SK-N-SH treated with all-trans-retinoic acid at 6 μM for 48 hours (cell line): ENCODE data around the gene BLTP1.
A peak's percentile ranks its signal among the peaks of the same experiment; 100 is the strongest.

Experiments
- ATAC-seq: fragments of 200-7000 bp; cut with Tn5 transposase; 3 replicates; pipeline ENCODE4 v1.9.1; 2020; ENCODE audit warnings: mild to moderate bottlenecking, moderate library complexity
- ARNTL ChIP-seq: fragments of 450-650 bp; formaldehyde crosslinking; IDR thresholded peaks from 2 replicates; pipeline ENCODE4 v1.5.0; 2020; ENCODE audit warnings: low read depth, mild to moderate bottlenecking, moderate library complexity, borderline replicate concordance
- ESRRG ChIP-seq: fragments of 250-450 bp; sonication (Bioruptor Pico); IDR thresholded peaks from 2 replicates; pipeline ENCODE4 v1.6.1; 2021; ENCODE audit warnings: mild to moderate bottlenecking
- GLIS3 ChIP-seq: fragments of 250-450 bp; sonication (Bioruptor Pico); IDR thresholded peaks from 2 replicates; pipeline ENCODE4 v1.5.0; 2020; ENCODE audit warnings: mild to moderate bottlenecking, moderate library complexity
- OSR1 ChIP-seq: fragments of 250-450 bp; sonication (Bioruptor Pico); IDR thresholded peaks from 2 replicates; pipeline ENCODE4 v1.8.0; 2022; ENCODE audit warnings: moderate library complexity, mild to moderate bottlenecking, inconsistent platforms
- PPARA ChIP-seq: fragments of 250-450 bp; sonication (Bioruptor Pico); IDR thresholded peaks from 2 replicates; pipeline ENCODE4 v1.5.0; 2020; ENCODE audit warnings: mild to moderate bottlenecking, borderline replicate concordance
- RARB ChIP-seq: fragments of 250-450 bp; sonication (Bioruptor Pico); IDR thresholded peaks from 2 replicates; pipeline ENCODE4 v1.8.0; 2021; ENCODE audit warnings: mild to moderate bottlenecking, moderate library complexity
- SNAI2 ChIP-seq: fragments of 250-450 bp; sonication (Bioruptor Pico); IDR thresholded peaks from 2 replicates; pipeline ENCODE4 v1.5.0; 2020; ENCODE audit warnings: mild to moderate bottlenecking, moderate library complexity
- TCF4 ChIP-seq: fragments of 250-450 bp; sonication (Bioruptor Pico); IDR thresholded peaks from 2 replicates; pipeline ENCODE4 v1.8.0; 2021; ENCODE audit warnings: mild to moderate bottlenecking, moderate library complexity, borderline replicate concordance
- TOX ChIP-seq: fragments of 250-450 bp; sonication (Bioruptor Pico); IDR thresholded peaks from 2 replicates; pipeline ENCODE4 v1.8.0; 2021; ENCODE audit warnings: mild to moderate bottlenecking, moderate library complexity, borderline replicate concordance
- TSHZ2 ChIP-seq: fragments of 250-450 bp; sonication (Bioruptor Pico); IDR thresholded peaks from 2 replicates; pipeline ENCODE4 v1.5.0; 2020; ENCODE audit warnings: mild to moderate bottlenecking, moderate library complexity
- ZC3H10 ChIP-seq: fragments of 250-450 bp; sonication (Bioruptor Pico); IDR thresholded peaks from 2 replicates; pipeline ENCODE4 v1.5.1; 2021; ENCODE audit warnings: mild to moderate bottlenecking, moderate library complexity
- ZFP3 ChIP-seq: fragments of 250-450 bp; sonication (Bioruptor Pico); IDR thresholded peaks from 2 replicates; pipeline ENCODE4 v1.5.0; 2020; ENCODE audit warnings: mild to moderate bottlenecking, moderate library complexity
- ZFP30 ChIP-seq: fragments of 450-650 bp; formaldehyde crosslinking; IDR thresholded peaks from 2 replicates; pipeline ENCODE4 v1.5.0; 2022; ENCODE audit warnings: mild to moderate bottlenecking, moderate library complexity
- ZNF565 ChIP-seq: fragments of 450-650 bp; formaldehyde crosslinking; conservative IDR thresholded peaks from 2 replicates; pipeline ENCODE4 v1.5.0; 2020; ENCODE audit warnings: low read depth, mild to moderate bottlenecking, moderate library complexity
- ZNF8 ChIP-seq: fragments of 450-650 bp; formaldehyde crosslinking; IDR thresholded peaks from 2 replicates; pipeline ENCODE4 v1.5.0; 2020; ENCODE audit warnings: mild to moderate bottlenecking, moderate library complexity
- TF ChIP-seq, protein P1 (sequence below): fragments of 250-450 bp; sonication (Bioruptor Pico); IDR thresholded peaks from 2 replicates; pipeline ENCODE4 v1.8.0; 2021; ENCODE audit warnings: low read depth, mild to moderate bottlenecking, moderate library complexity, borderline replicate concordance
- TF ChIP-seq, protein P2 (sequence below): fragments of 250-450 bp; sonication (Bioruptor Pico); IDR thresholded peaks from 2 replicates; pipeline ENCODE4 v1.8.0; 2020; ENCODE audit warnings: mild to moderate bottlenecking, moderate library complexity, borderline replicate concordance
- TF ChIP-seq, protein P3 (sequence below): fragments of 250-450 bp; sonication (Bioruptor Pico); IDR thresholded peaks from 2 replicates; pipeline ENCODE4 v1.5.1; 2020; ENCODE audit warnings: low read depth, mild to moderate bottlenecking, moderate library complexity

The BLTP1 gene

DNA sequence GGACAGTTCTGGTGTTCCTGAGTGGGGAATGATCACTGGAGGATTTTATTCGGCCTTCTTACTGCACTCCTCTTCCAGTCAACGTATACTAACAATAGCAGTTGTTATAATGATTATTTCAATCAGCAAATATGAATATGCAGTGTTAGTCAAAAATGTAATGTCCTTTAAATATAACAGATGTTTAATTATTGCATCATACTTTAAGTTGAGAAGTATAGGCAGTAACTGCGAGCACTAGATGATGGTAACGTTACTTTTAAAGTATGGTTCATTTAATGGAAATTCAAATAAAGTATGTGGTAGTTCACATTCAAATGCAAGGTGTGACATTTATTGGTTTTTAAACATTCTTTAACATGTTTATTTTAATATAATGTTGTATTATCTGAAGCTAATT is 5.5 kb upstream of the BLTP1 start (continued):
- TF ChIP-seq TSHZ2: no peak
- TF ChIP-seq RARB (CRISPR knock-in tag): no peak

DNA sequence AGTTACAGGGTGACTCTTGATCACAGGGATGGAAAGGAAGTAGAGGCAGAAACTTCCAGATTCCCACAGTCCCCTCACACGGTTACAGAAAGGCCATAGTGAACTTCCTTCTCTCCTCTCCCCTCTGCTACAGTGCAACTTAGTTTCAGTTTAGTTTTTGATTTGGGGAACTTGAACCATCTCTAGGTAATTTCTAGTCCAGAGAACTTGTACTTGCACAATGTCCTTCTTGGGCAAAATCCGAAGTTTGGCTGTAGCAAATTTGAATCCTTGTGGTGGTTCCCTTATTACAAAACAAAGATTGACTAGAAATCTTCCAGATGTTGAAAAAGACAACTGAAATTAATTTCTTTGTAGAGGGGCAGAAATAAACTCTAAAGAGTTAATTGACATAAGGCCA is 1.2 kb upstream of the BLTP1 start:
- TF ChIP-seq GLIS3 (CRISPR knock-in tag) (no peak), TCF4 (CRISPR knock-in tag) (no peak), ZNF565 (no peak), ARNTL (CRISPR knock-in tag) (no peak), TOX (CRISPR knock-in tag) (no peak), ESRRG (no peak), SNAI2 (CRISPR knock-in tag) (no peak), OSR1 (CRISPR knock-in tag) (no peak), ZFP30 (CRISPR knock-in tag) (no peak), ZNF8 (CRISPR knock-in tag) (no peak)
- TF ChIP-seq, protein P1, sequence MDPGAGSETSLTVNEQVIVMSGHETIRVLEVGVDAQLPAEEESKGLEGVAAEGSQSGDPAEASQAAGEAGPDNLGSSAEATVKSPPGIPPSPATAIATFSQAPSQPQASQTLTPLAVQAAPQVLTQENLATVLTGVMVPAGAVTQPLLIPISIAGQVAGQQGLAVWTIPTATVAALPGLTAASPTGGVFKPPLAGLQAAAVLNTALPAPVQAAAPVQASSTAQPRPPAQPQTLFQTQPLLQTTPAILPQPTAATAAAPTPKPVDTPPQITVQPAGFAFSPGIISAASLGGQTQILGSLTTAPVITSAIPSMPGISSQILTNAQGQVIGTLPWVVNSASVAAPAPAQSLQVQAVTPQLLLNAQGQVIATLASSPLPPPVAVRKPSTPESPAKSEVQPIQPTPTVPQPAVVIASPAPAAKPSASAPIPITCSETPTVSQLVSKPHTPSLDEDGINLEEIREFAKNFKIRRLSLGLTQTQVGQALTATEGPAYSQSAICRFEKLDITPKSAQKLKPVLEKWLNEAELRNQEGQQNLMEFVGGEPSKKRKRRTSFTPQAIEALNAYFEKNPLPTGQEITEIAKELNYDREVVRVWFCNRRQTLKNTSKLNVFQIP (CRISPR knock-in tag): no peak
- TF ChIP-seq, protein P2, sequence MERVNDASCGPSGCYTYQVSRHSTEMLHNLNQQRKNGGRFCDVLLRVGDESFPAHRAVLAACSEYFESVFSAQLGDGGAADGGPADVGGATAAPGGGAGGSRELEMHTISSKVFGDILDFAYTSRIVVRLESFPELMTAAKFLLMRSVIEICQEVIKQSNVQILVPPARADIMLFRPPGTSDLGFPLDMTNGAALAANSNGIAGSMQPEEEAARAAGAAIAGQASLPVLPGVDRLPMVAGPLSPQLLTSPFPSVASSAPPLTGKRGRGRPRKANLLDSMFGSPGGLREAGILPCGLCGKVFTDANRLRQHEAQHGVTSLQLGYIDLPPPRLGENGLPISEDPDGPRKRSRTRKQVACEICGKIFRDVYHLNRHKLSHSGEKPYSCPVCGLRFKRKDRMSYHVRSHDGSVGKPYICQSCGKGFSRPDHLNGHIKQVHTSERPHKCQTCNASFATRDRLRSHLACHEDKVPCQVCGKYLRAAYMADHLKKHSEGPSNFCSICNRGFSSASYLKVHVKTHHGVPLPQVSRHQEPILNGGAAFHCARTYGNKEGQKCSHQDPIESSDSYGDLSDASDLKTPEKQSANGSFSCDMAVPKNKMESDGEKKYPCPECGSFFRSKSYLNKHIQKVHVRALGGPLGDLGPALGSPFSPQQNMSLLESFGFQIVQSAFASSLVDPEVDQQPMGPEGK (CRISPR knock-in tag): no peak
- ATAC-seq: no peak

DNA sequence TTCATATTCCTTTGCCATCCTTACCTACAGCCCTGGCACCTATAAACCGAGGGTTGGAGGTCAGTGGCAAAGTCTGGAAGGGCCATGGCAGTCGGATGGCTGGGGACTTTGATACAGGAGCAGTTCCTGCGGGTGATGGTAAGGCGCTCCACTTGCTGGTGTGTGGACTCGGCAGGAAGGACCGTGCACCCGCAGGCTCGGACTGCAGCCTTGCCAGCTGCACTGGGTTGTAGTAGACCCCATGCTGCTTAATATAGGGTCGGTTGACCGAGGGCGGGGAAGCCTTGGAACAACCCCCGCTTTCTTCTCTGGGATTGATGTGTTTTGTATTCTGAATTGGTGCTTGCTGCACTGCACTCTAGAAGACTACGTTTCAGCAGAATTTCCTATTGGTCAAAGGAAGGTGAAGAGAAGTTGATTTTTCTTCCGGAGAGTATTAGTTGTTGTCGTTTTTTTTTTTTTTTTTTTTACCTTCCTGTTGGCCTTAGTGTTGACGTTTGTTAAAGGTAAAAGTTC is 638 bp downstream of the BLTP1 start:
- ATAC-seq: peak; percentile 77
- TF ChIP-seq ZFP30 (CRISPR knock-in tag) (no peak), PPARA (CRISPR knock-in tag) (no peak)

DNA sequence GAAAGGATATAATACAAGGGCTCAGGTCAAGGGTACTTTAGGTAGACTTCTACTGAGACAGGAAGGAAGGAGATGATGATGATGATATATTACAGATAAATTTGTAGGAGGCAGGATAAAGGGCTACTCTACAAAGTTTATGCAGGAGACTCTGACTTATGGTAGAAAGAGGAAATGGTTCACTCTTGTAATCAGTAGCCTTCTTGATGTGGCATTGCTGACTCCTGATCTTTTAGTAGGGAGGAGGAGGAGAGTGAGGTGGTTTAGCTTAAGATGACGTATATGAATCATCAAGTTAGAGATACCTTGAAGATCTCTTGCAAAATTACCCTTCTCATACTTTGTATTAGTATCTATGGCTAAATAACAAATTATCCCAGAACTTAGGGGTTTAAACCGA is 4.7 kb downstream of the BLTP1 start:
- TF ChIP-seq ZC3H10 (CRISPR knock-in tag) (no peak), ARNTL (CRISPR knock-in tag) (no peak), GLIS3 (CRISPR knock-in tag) (no peak), ZFP3 (no peak)
- TF ChIP-seq, protein P1 (CRISPR knock-in tag): no peak
- TF ChIP-seq, protein P2 (CRISPR knock-in tag): no peak
- TF ChIP-seq, protein P3, sequence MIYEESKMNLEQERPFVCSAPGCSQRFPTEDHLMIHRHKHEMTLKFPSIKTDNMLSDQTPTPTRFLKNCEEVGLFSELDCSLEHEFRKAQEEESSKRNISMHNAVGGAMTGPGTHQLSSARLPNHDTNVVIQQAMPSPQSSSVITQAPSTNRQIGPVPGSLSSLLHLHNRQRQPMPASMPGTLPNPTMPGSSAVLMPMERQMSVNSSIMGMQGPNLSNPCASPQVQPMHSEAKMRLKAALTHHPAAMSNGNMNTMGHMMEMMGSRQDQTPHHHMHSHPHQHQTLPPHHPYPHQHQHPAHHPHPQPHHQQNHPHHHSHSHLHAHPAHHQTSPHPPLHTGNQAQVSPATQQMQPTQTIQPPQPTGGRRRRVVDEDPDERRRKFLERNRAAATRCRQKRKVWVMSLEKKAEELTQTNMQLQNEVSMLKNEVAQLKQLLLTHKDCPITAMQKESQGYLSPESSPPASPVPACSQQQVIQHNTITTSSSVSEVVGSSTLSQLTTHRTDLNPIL (CRISPR knock-in tag): no peak
- no peak for ATAC-seq
